HepG2 (cell line): Measurements from ENCODE around the gene SORBS2. TPM values are rescaled to one million over a fixed set of nuclear protein-coding genes. Genes with fewer than 3 reads are reported as not detected.

ENCODE experiments used
- ATAC-seq: fragments of 200-7000 bp; cut with Tn5 transposase; 3 replicates; pipeline ENCODE4 v1.9.1; 2020; ENCODE audit warnings: mild to moderate bottlenecking, moderate library complexity
- BruUV-seq: library from RNA; stranded (reverse); fragments of 400-500 nt; replicated peaks from 2 replicates; lab custom pipeline; 2021; lab: Mats Ljungman, UMichigan
- CTCF ChIA-PET: fragments of 300-600 bp; formaldehyde crosslinking; extraction: SDS; loops from one replicate; lab custom pipeline; 2021; ENCODE audit warnings: low total read pairs, inconsistent platforms, low intra/inter-chr PET ratio; lab: Yijun Ruan, JAX
- POLR2A ChIA-PET: fragments of 350-600 bp; sonication (Branson Sonifier 250); formaldehyde crosslinking; loops from one replicate; lab custom pipeline; 2020; ENCODE audit warnings: antibody characterized with exemption, inconsistent platforms; lab: Yijun Ruan, JAX
- DNase-seq: peaks from one replicate; pipeline ENCODE4 v3.0.0-alpha.2; 2015; ENCODE audit warnings: low spot score
- FAIRE-seq: peaks from 3 replicates; lab custom pipeline; 2011; peaks lifted over from hg19 to GRCh38; lab: Jason Lieb, UNC
- H2AFZ ChIP-seq: one replicate; pipeline ENCODE4 v1.6.1; 2011; ENCODE audit warnings: low read length, inconsistent platforms
- H3K27ac ChIP-seq: fragments of 300-600 bp; 3 replicates; pipeline ENCODE4 v1.8.0; 2011; ENCODE audit warnings: mixed run types, mild to moderate bottlenecking, mixed read lengths, low read length, inconsistent platforms; ENCODE audit not compliant: insufficient read depth; ENCODE audit errors: extremely low read length
- H3K27me3 ChIP-seq, 2 experiments: fragments of 200-600 bp in 1 of 2; 2 replicates in 1 of 2; 3 replicates in 1 of 2; pipeline versions ENCODE4 v1.6.0 to v1.8.0; 2011; ENCODE audit warnings: low read length in 2 of 2, mild to moderate bottlenecking in 2 of 2, moderate library complexity in 2 of 2, inconsistent platforms in 1 of 2; ENCODE audit not compliant: insufficient read depth in 2 of 2, control insufficient read depth in 1 of 2
- H3K36me3 ChIP-seq, 2 experiments: fragments of 200-600 bp in 1 of 2; replicated peaks in 1 of 2; 2 replicates in 1 of 2; 3 replicates in 1 of 2; pipeline versions ENCODE4 v1.5.1 to v1.8.0; 2011; ENCODE audit warnings: low read length in 2 of 2, inconsistent platforms in 1 of 2; ENCODE audit not compliant: insufficient read depth in 2 of 2, control insufficient read depth in 1 of 2
- H3K4me1 ChIP-seq: 2 replicates; pipeline ENCODE4 v1.5.1; 2012; ENCODE audit warnings: low read length, inconsistent platforms; ENCODE audit not compliant: insufficient read depth
- H3K4me2 ChIP-seq: 2 replicates; pipeline ENCODE4 v1.6.0; 2011; ENCODE audit warnings: low read depth, low read length, inconsistent platforms
- H3K4me3 ChIP-seq, 3 experiments: fragments of 200-600 bp in 1 of 3; sonication (generic), shearing (Covaris generic) in 1 of 3; replicated peaks in 1 of 3; 2 replicates each; pipeline ENCODE4 v1.5.1; 2011 to 2016; ENCODE audit warnings: low read length in 3 of 3, inconsistent platforms in 2 of 3, low read depth in 2 of 3, mild to moderate bottlenecking in 2 of 3, control low read depth in 1 of 3, mixed read lengths in 1 of 3; ENCODE audit not compliant: insufficient read depth in 1 of 3
- H3K79me2 ChIP-seq: one replicate; pipeline ENCODE4 v1.6.1; 2011; ENCODE audit warnings: low read length, inconsistent platforms; ENCODE audit not compliant: insufficient read depth
- H3K9ac ChIP-seq: 2 replicates; pipeline ENCODE4 v1.6.0; 2011; ENCODE audit warnings: mild to moderate bottlenecking, low read depth, low read length, inconsistent platforms; ENCODE audit not compliant: insufficient read depth
- H3K9me3 ChIP-seq: 2 replicates; pipeline ENCODE4 v1.5.1; 2012; ENCODE audit warnings: mild to moderate bottlenecking, low read length
- H4K20me1 ChIP-seq: 2 replicates; pipeline ENCODE4 v1.6.0; 2011; ENCODE audit warnings: inconsistent platforms, mild to moderate bottlenecking, low read length, moderate library complexity; ENCODE audit not compliant: insufficient read depth
- HNF4G ChIP-seq, 2 experiments: sonication (generic) in 1 of 2; formaldehyde crosslinking in 1 of 2; IDR thresholded peaks; 2 replicates each; pipeline versions ENCODE4 v1.4.0 to v1.6.1; 2011 to 2020; ENCODE audit warnings: borderline replicate concordance in 2 of 2, low read depth in 2 of 2, mild to moderate bottlenecking in 2 of 2, low read length in 1 of 2, missing genetic modification reagents in 1 of 2, moderate library complexity in 1 of 2
- KDM1A ChIP-seq: IDR thresholded peaks from 2 replicates; pipeline ENCODE4 v1.6.1; 2016; ENCODE audit warnings: missing compliant biosample characterization
- MXD4 ChIP-seq: IDR thresholded peaks from 2 replicates; pipeline ENCODE4 v1.6.1; 2016; ENCODE audit warnings: mild to moderate bottlenecking, missing biosample characterization, missing genetic modification reagents
- RARA ChIP-seq: IDR thresholded peaks from 2 replicates; pipeline ENCODE4 v1.6.1; 2016; ENCODE audit warnings: missing genetic modification reagents, missing compliant biosample characterization
- RFX1 ChIP-seq: fragments of 450-650 bp; IDR thresholded peaks from 2 replicates; pipeline ENCODE4 v1.6.1; 2017
- SOX5 ChIP-seq: IDR thresholded peaks from 2 replicates; pipeline ENCODE4 v1.6.1; 2016; ENCODE audit warnings: borderline replicate concordance
- ZNF138 ChIP-seq: sonication (generic); formaldehyde crosslinking; IDR thresholded peaks from 2 replicates; pipeline ENCODE4 v1.5.0; 2020; ENCODE audit warnings: mild to moderate bottlenecking, low read depth, missing genetic modification reagents
- ZNF510 ChIP-seq: sonication (generic); formaldehyde crosslinking; IDR thresholded peaks from 2 replicates; pipeline ENCODE4 v1.4.0; 2020; ENCODE audit warnings: low read depth, mild to moderate bottlenecking, missing genetic modification reagents
- WGBS: methylation state at CpG from one replicate; pipeline ENCODE4 v1.1.6; 2017; ENCODE audit warnings: low lambda C conversion rate; 5-methylcytosine and 5-hydroxymethylcytosine counted together
- in situ Hi-C: cut with HindIII; loops from 2 replicates; pipeline ENCODE4 v1.10.0; 2017; ENCODE audit warnings: low pct_unique_long_range_greater_than_20kb; ENCODE audit not compliant: extremely low pct_ligation_motif_present
- intact Hi-C: fragments of 100-400 bp; cut with micrococcal nuclease; formaldehyde crosslinking; loops from one replicate; pipeline ENCODE4 v1.10.0; 2022; ENCODE audit not compliant: unreplicated experiment
- polyA plus RNA-seq, 8 experiments: library from polyadenylated mRNA; depleted of rRNA in 3 of 8; stranded (reverse) in 7 of 8; unstranded in 1 of 8; fragments of >200 nt; fragmentation: Illumina TruSeq in 4 of 8; extraction: Trizol in 4 of 8; gene quantifications; 2 replicates each; pipeline versions ENCODE4 v1.2.1 to v1.2.3, GENCODE V29; 2011 to 2016; ENCODE audit warnings: low read depth in 4 of 8, missing spikeins in 1 of 8, mixed read lengths in 1 of 8; ENCODE audit not compliant: insufficient read depth in 1 of 8
- total RNA-seq, 5 experiments: library from RNA; depleted of rRNA; stranded (reverse); fragments of >200 nt; fragmentation: Illumina TruSeq; extraction: Trizol; gene quantifications; 2 replicates each; pipeline ENCODE4 v1.2.3, GENCODE V29; 2016; ENCODE audit warnings: low read depth in 1 of 5
- TF ChIP-seq, protein P1 (sequence below): sonication (generic); formaldehyde crosslinking; IDR thresholded peaks from 2 replicates; pipeline ENCODE4 v1.8.0; 2022; ENCODE audit warnings: missing genetic modification reagents, mild to moderate bottlenecking, moderate library complexity, borderline replicate concordance
- TF ChIP-seq, protein P2 (sequence below): sonication (generic); formaldehyde crosslinking; IDR thresholded peaks from 2 replicates; pipeline ENCODE4 v1.5.1; 2020; ENCODE audit warnings: missing genetic modification reagents, mild to moderate bottlenecking, borderline replicate concordance

The SORBS2 gene
- total and polyA plus RNA-seq, 2 of the 13 experiments (the other 11 are each of a cell fraction or from before 2014, with no cell fraction given) = 25.0 to 80.5 TPM

GRCh38 chr4:185689407-185689806 is 122.6 kb downstream of the SORBS2 start (continued):
- TF ChIP-seq, protein P1, sequence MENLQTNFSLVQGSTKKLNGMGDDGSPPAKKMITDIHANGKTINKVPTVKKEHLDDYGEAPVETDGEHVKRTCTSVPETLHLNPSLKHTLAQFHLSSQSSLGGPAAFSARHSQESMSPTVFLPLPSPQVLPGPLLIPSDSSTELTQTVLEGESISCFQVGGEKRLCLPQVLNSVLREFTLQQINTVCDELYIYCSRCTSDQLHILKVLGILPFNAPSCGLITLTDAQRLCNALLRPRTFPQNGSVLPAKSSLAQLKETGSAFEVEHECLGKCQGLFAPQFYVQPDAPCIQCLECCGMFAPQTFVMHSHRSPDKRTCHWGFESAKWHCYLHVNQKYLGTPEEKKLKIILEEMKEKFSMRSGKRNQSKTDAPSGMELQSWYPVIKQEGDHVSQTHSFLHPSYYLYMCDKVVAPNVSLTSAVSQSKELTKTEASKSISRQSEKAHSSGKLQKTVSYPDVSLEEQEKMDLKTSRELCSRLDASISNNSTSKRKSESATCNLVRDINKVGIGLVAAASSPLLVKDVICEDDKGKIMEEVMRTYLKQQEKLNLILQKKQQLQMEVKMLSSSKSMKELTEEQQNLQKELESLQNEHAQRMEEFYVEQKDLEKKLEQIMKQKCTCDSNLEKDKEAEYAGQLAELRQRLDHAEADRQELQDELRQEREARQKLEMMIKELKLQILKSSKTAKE (CRISPR knock-in tag) = no peak
- TF ChIP-seq MXD4 = no peak
- no peak for TF ChIP-seq HNF4G (IDR thresholded peaks at IDR 0.05; ENCODE audit: borderline replicate concordance, low read depth, low read length)
- no peak for TF ChIP-seq HNF4G (CRISPR knock-in tag; IDR thresholded peaks at IDR 0.05; ENCODE audit: borderline replicate concordance, low read depth)
- no peak for TF ChIP-seq RARA (CRISPR knock-in tag)
- TF ChIP-seq ZNF138 (CRISPR knock-in tag) = no peak
- TF ChIP-seq KDM1A (CRISPR knock-in tag) = no peak

DNA sequence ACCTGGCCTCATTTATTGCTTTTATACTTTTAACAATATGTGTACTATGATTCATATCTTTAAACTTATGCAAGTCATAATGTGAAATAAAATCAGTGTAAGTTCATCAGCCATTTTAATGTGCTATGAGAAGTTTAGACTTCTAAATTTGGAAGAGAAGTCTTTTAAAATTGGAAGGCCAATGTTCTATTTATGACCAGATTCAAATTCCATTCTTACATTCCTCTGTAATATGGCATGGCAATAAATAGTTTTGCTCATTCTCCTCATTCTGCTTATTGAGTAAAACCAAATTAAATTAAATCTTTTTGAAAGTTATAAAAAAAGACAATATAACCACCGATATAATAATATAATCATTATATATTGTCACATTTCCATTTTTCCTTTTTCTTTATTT is 126.2 kb downstream of the SORBS2 start:
- H2AFZ ChIP-seq = no peak overlapping the region
- POLR2A ChIA-PET = no interaction called here
- H3K79me2 ChIP-seq = no peaks in the 10 kb centered on the region
- in situ Hi-C loops (no loop called here), intact Hi-C loops (no loop called here)
- no peaks in the 10 kb centered on the region for H3K9me3 ChIP-seq
- CTCF ChIA-PET = no interaction called here
- H3K27ac ChIP-seq = no peak overlapping the region
- TF ChIP-seq RFX1 (no peak), SOX5 (no peak), MXD4 (no peak), ZNF510 (CRISPR knock-in tag) (no peak)
- TF ChIP-seq, protein P2, sequence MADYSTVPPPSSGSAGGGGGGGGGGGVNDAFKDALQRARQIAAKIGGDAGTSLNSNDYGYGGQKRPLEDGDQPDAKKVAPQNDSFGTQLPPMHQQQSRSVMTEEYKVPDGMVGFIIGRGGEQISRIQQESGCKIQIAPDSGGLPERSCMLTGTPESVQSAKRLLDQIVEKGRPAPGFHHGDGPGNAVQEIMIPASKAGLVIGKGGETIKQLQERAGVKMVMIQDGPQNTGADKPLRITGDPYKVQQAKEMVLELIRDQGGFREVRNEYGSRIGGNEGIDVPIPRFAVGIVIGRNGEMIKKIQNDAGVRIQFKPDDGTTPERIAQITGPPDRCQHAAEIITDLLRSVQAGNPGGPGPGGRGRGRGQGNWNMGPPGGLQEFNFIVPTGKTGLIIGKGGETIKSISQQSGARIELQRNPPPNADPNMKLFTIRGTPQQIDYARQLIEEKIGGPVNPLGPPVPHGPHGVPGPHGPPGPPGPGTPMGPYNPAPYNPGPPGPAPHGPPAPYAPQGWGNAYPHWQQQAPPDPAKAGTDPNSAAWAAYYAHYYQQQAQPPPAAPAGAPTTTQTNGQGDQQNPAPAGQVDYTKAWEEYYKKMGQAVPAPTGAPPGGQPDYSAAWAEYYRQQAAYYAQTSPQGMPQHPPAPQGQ = no peak
- no TSS peak for BruUV-seq
- peaks cover 2 to 13% of the 10 kb centered on the region in 2 experiments; a peak in 3 of 5 replicates for H3K36me3 ChIP-seq
- ATAC-seq (no peak), FAIRE-seq (no peak), DNase-seq (no peak)
- no peaks in the 10 kb centered on the region for H3K27me3 ChIP-seq
- H3K4me1 ChIP-seq = no peaks in the 10 kb centered on the region
- no peak overlapping the region for H3K4me3 ChIP-seq
- no peak overlapping the region for H3K4me2 ChIP-seq
- 96% methylated on average over 1 of the region's 1 CpG for WGBS
- no peak overlapping the region for H3K9ac ChIP-seq
- no peaks in the 10 kb centered on the region for H4K20me1 ChIP-seq
